HepG2 (cell line): Measurements from ENCODE around the gene DHX8. TPM values are rescaled to one million over a fixed set of nuclear protein-coding genes. Genes with fewer than 3 reads are reported as not detected.
A peak's percentile ranks its signal among the peaks of the same experiment; 100 is the strongest.

Experiments
- BCL3 ChIP-seq: sonication (generic); formaldehyde crosslinking; IDR thresholded peaks from 2 replicates; pipeline ENCODE4 v1.5.1; 2020; ENCODE audit warnings: mild to moderate bottlenecking, missing genetic modification reagents, moderate library complexity
- BHLHE40 ChIP-seq: IDR thresholded peaks from 2 replicates; pipeline ENCODE4 v1.6.1; 2011; ENCODE audit warnings: low read length, improper control_type of control experiment
- EED ChIP-seq: sonication (generic); formaldehyde crosslinking; IDR thresholded peaks from 2 replicates; pipeline ENCODE4 v1.5.0; 2020; ENCODE audit warnings: mild to moderate bottlenecking, missing genetic modification reagents
- GATA4 ChIP-seq: sonication (generic); IDR thresholded peaks from 2 replicates; pipeline ENCODE4 v1.6.1; 2016; ENCODE audit warnings: antibody characterized with exemption, low read depth, borderline replicate concordance
- GTF2F1 ChIP-seq: fragments of 150-350 bp; IDR thresholded peaks from 2 replicates; pipeline ENCODE4 v1.6.1; 2014; ENCODE audit warnings: low read length
- MBD4 ChIP-seq: IDR thresholded peaks from 2 replicates; pipeline ENCODE4 v1.6.1; 2012; ENCODE audit warnings: low read length, inconsistent platforms, borderline replicate concordance
- SNAPC4 ChIP-seq: sonication (generic); formaldehyde crosslinking; IDR thresholded peaks from 2 replicates; pipeline ENCODE4 v1.4.0; 2020; ENCODE audit warnings: mild to moderate bottlenecking, missing genetic modification reagents
- SNRNP70 ChIP-seq: fragments of 200-400 bp; formaldehyde crosslinking; IDR thresholded peaks from 2 replicates; pipeline ENCODE4 v1.6.1; 2017; ENCODE audit warnings: mild to moderate bottlenecking, low read depth, low read length, moderate library complexity
- SYNCRIP ChIP-seq: fragments of 200-400 bp; formaldehyde crosslinking; IDR thresholded peaks from 2 replicates; pipeline ENCODE4 v1.6.1; 2018; ENCODE audit warnings: mild to moderate bottlenecking, low read depth, low read length; ENCODE audit not compliant: insufficient read depth
- ZBTB2 ChIP-seq: sonication (generic); formaldehyde crosslinking; IDR thresholded peaks from 2 replicates; pipeline ENCODE4 v1.8.0; 2022; ENCODE audit warnings: low read depth, missing genetic modification reagents
- ZBTB39 ChIP-seq: sonication (generic); formaldehyde crosslinking; IDR thresholded peaks from 2 replicates; pipeline ENCODE4 v1.5.0; 2020; ENCODE audit warnings: missing genetic modification reagents
- ZMYM2 ChIP-seq: sonication (generic); formaldehyde crosslinking; IDR thresholded peaks from 2 replicates; pipeline ENCODE4 v1.8.0; 2022; ENCODE audit warnings: mild to moderate bottlenecking, missing genetic modification reagents
- ZNF333 ChIP-seq: sonication (generic); formaldehyde crosslinking; IDR thresholded peaks from 2 replicates; pipeline ENCODE4 v1.4.0; 2020; ENCODE audit warnings: mild to moderate bottlenecking, missing genetic modification reagents, borderline replicate concordance
- ZNF430 ChIP-seq: sonication (generic); formaldehyde crosslinking; IDR thresholded peaks from 2 replicates; pipeline ENCODE4 v1.9.0; 2021; ENCODE audit warnings: mild to moderate bottlenecking, missing genetic modification reagents
- polyA plus RNA-seq, 8 experiments: library from polyadenylated mRNA; depleted of rRNA in 3 of 8; stranded (reverse) in 7 of 8; unstranded in 1 of 8; fragments of >200 nt; fragmentation: Illumina TruSeq in 4 of 8; extraction: Trizol in 4 of 8; gene quantifications; 2 replicates each; pipeline versions ENCODE4 v1.2.1 to v1.2.3, GENCODE V29; 2011 to 2016; ENCODE audit warnings: low read depth in 4 of 8, missing spikeins in 1 of 8, mixed read lengths in 1 of 8; ENCODE audit not compliant: insufficient read depth in 1 of 8
- total RNA-seq, 5 experiments: library from RNA; depleted of rRNA; stranded (reverse); fragments of >200 nt; fragmentation: Illumina TruSeq; extraction: Trizol; gene quantifications; 2 replicates each; pipeline ENCODE4 v1.2.3, GENCODE V29; 2016; ENCODE audit warnings: low read depth in 1 of 5

Gene DHX8
- total and polyA plus RNA-seq, 2 of the 13 experiments (the other 11 are each of a cell fraction or from before 2014, with no cell fraction given), result 24.8 to 48.9 TPM

- TF ChIP-seq SNAPC4 (no peak), ZBTB2 (CRISPR knock-in tag) (no peak), ZMYM2 (CRISPR knock-in tag) (peak; percentile 62), ZNF430 (CRISPR knock-in tag) (no peak), SNRNP70 (no peak), BCL3 (CRISPR knock-in tag) (0 out of 2 replicates have a peak, but pooled peaks have one; percentile 31), ZBTB39 (no peak), MBD4 (no peak), GTF2F1 (no peak), SYNCRIP (no peak), ZNF333 (CRISPR knock-in tag) (no peak), EED (CRISPR knock-in tag) (no peak), GATA4 (no peak; the same call in 1 of the 2 replicates), BHLHE40 (0 out of 2 replicates have a peak, but pooled peaks have one; percentile 8)
Observed at GRCh38 chr17:43559161-43559816, 75.5 kb downstream of the DHX8 start (continued).
